Peyer's patch (tissue), 4 donors: ENCODE measurements around the gene LHX4.

Experiments
- POLR2A ChIP-seq, 2 donors: fragments of 450-650 bp; IDR thresholded peaks; one replicate each; pipeline ENCODE4 v1.5.1; 2017; ENCODE audit warnings: antibody characterized with exemption in 2 of 2, mild to moderate bottlenecking in 2 of 2, moderate library complexity in 2 of 2
- TF ChIP-seq, protein P1 (sequence below), 6 experiments: fragments of 450-650 bp in 4 of 6; fragments of 200-600 bp in 2 of 6; sonication (generic) in 1 of 6; IDR thresholded peaks; one replicate each; pipeline ENCODE4 v1.5.1; 2017 to 2019; ENCODE audit warnings: antibody characterized with exemption in 6 of 6, mild to moderate bottlenecking in 3 of 6, moderate library complexity in 1 of 6

DNA sequence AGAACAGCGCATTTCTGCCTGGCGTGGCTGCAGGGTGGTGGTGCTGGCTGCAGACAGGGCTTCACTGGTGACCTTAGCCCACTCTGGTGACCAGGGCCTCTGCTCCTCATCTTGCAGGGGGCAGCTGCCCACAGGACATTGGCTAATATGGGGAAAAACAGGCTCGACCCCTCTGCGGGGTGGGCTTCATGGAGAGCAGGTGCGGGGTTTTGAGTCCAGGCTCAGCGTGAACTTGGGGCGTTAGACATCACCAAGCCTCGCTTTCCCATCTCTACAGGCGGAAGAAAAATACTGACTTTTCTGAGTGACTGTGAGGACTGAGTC, 24.4 kb downstream of the LHX4 start:
- TF ChIP-seq, protein P1, sequence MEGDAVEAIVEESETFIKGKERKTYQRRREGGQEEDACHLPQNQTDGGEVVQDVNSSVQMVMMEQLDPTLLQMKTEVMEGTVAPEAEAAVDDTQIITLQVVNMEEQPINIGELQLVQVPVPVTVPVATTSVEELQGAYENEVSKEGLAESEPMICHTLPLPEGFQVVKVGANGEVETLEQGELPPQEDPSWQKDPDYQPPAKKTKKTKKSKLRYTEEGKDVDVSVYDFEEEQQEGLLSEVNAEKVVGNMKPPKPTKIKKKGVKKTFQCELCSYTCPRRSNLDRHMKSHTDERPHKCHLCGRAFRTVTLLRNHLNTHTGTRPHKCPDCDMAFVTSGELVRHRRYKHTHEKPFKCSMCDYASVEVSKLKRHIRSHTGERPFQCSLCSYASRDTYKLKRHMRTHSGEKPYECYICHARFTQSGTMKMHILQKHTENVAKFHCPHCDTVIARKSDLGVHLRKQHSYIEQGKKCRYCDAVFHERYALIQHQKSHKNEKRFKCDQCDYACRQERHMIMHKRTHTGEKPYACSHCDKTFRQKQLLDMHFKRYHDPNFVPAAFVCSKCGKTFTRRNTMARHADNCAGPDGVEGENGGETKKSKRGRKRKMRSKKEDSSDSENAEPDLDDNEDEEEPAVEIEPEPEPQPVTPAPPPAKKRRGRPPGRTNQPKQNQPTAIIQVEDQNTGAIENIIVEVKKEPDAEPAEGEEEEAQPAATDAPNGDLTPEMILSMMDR (IDR thresholded peaks at IDR 0.05), result no peak
- TF ChIP-seq POLR2A (IDR thresholded peaks at IDR 0.05), result no peak
